ENCODE data around the gene TSEN15.

DNA sequence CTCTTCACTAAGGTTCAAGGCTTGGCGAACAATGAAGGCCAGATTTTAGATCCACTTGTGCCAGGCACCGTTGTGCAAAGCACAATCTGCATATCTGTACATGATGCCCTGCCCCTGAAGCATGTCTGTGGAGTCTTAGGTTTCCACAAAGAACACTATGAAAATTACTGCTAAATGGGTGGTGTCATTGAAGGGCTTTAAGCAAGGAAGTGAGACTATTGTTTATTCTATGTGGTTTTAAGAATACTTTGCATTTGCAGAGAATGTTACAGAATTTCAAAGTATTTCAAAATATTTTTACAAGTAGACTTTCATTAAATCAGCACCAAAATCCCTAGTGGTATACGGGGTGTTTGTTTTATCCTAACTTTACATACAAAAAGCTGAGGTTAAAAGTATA, 8.8 kb downstream of the TSEN15 start:
- TF ChIP-seq CTCF (IDR thresholded peaks at IDR 0.05) = no peak
- TF ChIP-seq POLR2A (IDR thresholded peaks at IDR 0.05) = no peak
